Measurements from ENCODE around the gene ACTL7A.
"Not testable (repeated sequence)": the region's sequence is repeated elsewhere in the genome, so short reads cannot be mapped to it uniquely, and the experiment has no call there.

The ACTL7A gene

GRCh38 chr9:108861997-108862396 lies at the start of gene ACTL7A:
ACTL7A (plus strand) TSS chr9:108862266; CDS start chr9:108862323, 57 bp downstream.
- no peak for DNase-seq (ENCODE audit: low read depth)

- DNase-seq (ENCODE audit: low read depth), result no peak
These were observed 49.6 kb upstream of the ACTL7A start for GRCh38 chr9:108812396-108813025.

GRCh38 chr9:108813951-108814601 lies 48.0 kb upstream of the ACTL7A start:
- no peak for DNase-seq (ENCODE audit: low read depth)

- DNase-seq (ENCODE audit: low read depth), result no peak
These were observed 46.9 kb upstream of the ACTL7A start for GRCh38 chr9:108815156-108815555.

- no peak for DNase-seq (ENCODE audit: low read depth)
These were observed 46.0 kb upstream of the ACTL7A start for GRCh38 chr9:108816037-108816436.

- DNase-seq (ENCODE audit: low read depth), result no peak
These were observed 38.2 kb upstream of the ACTL7A start for GRCh38 chr9:108823829-108824228.

GRCh38 chr9:108830272-108830671 lies 31.8 kb upstream of the ACTL7A start:
- DNase-seq (ENCODE audit: low read depth), result no peak

- no peak for DNase-seq (ENCODE audit: low read depth)
These were observed 30.4 kb upstream of the ACTL7A start for GRCh38 chr9:108831496-108832178.

GRCh38 chr9:108832179-108832500 lies 29.9 kb upstream of the ACTL7A start:
- no peak for DNase-seq (ENCODE audit: low read depth)

- DNase-seq (ENCODE audit: low read depth), result no peak
These were observed 27.0 kb upstream of the ACTL7A start for GRCh38 chr9:108834959-108835665.

GRCh38 chr9:108835831-108836230 lies 26.2 kb upstream of the ACTL7A start:
- no peak for DNase-seq (ENCODE audit: low read depth)

- DNase-seq (ENCODE audit: low read depth), result no peak
These were observed 25.7 kb upstream of the ACTL7A start for GRCh38 chr9:108836319-108836718.

GRCh38 chr9:108836781-108837180 lies 25.3 kb upstream of the ACTL7A start:
- no peak for DNase-seq (ENCODE audit: low read depth)

GRCh38 chr9:108837530-108837929 lies 24.5 kb upstream of the ACTL7A start:
- no peak for DNase-seq (ENCODE audit: low read depth)

GRCh38 chr9:108838017-108838416 lies 24.0 kb upstream of the ACTL7A start:
- DNase-seq (ENCODE audit: low read depth), result no peak

- not testable (repeated sequence) for DNase-seq (ENCODE audit: low read depth)
These were observed 22.5 kb upstream of the ACTL7A start for GRCh38 chr9:108839561-108839960.

GRCh38 chr9:108842610-108843295 lies 19.3 kb upstream of the ACTL7A start:
- DNase-seq (ENCODE audit: low read depth), result no peak

GRCh38 chr9:108844391-108844790 lies 17.7 kb upstream of the ACTL7A start:
- DNase-seq (ENCODE audit: low read depth), result no peak

- no peak for DNase-seq (ENCODE audit: low read depth)
These were observed 17.2 kb upstream of the ACTL7A start for GRCh38 chr9:108844856-108845255.

- DNase-seq (ENCODE audit: low read depth), result no peak
These were observed 16.6 kb upstream of the ACTL7A start for GRCh38 chr9:108845507-108845906.

- no peak for DNase-seq (ENCODE audit: low read depth)
These were observed 16.1 kb upstream of the ACTL7A start for GRCh38 chr9:108845947-108846346.

- DNase-seq (ENCODE audit: low read depth), result not testable (repeated sequence)
These were observed 13.8 kb upstream of the ACTL7A start for GRCh38 chr9:108848296-108848695.
